Measurements from ENCODE around the gene POC1A.

POC1A gene

GRCh38 chr3:52094571-52095485 is 59.4 kb downstream of the POC1A start:
- no peak for DNase-seq
- no peak overlapping the region for H3K27ac Mint-ChIP-seq
- H3K36me3 Mint-ChIP-seq (ENCODE audit: low read depth), result peaks cover 10% of the 10 kb centered on the region
- H3K27me3 Mint-ChIP-seq (ENCODE audit: low read depth, poor library complexity), result peaks cover 3% of the 10 kb centered on the region
- H3K9me3 Mint-ChIP-seq, result no peaks in the 10 kb centered on the region
- TF ChIP-seq, protein P1, sequence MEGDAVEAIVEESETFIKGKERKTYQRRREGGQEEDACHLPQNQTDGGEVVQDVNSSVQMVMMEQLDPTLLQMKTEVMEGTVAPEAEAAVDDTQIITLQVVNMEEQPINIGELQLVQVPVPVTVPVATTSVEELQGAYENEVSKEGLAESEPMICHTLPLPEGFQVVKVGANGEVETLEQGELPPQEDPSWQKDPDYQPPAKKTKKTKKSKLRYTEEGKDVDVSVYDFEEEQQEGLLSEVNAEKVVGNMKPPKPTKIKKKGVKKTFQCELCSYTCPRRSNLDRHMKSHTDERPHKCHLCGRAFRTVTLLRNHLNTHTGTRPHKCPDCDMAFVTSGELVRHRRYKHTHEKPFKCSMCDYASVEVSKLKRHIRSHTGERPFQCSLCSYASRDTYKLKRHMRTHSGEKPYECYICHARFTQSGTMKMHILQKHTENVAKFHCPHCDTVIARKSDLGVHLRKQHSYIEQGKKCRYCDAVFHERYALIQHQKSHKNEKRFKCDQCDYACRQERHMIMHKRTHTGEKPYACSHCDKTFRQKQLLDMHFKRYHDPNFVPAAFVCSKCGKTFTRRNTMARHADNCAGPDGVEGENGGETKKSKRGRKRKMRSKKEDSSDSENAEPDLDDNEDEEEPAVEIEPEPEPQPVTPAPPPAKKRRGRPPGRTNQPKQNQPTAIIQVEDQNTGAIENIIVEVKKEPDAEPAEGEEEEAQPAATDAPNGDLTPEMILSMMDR (IDR thresholded peaks at IDR 0.05), result no peak
- no peak overlapping the region for H3K4me3 Mint-ChIP-seq
- peaks cover 31% of the 10 kb centered on the region for H3K4me1 Mint-ChIP-seq

GRCh38 chr3:52093756-52094545 is 60.3 kb downstream of the POC1A start:
- TF ChIP-seq, protein P1 (IDR thresholded peaks at IDR 0.05), result no peak
- H3K4me1 Mint-ChIP-seq, result peaks cover 40% of the 10 kb centered on the region
- H3K9me3 Mint-ChIP-seq, result no peaks in the 10 kb centered on the region
- H3K4me3 Mint-ChIP-seq, result no peak overlapping the region
- H3K27me3 Mint-ChIP-seq (ENCODE audit: low read depth, poor library complexity), result peaks cover 3% of the 10 kb centered on the region
- peaks cover 6% of the 10 kb centered on the region for H3K36me3 Mint-ChIP-seq (ENCODE audit: low read depth)
- DNase-seq, result no peak
- H3K27ac Mint-ChIP-seq, result peak overlapping the region; percentile 39

DNA sequence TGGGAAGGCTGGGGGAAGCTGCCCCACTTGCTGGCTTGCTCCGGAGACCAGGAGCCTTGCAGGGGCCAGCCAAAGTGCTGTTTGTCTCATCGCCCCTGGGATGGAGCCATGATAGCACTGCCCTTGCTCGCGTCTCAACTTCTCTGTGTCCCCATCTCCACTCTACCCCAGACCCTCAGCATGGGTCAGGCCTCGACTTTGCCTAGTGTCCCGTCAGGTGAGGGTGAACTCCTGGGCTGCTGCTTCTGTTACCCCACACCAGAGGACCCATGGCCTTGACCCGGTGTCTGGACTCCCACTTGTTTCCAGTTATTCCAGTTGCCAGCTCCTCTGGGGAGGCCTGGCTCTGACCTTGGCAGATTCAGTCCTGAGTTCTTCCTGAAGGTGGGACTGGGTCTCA is 61.3 kb downstream of the POC1A start:
- TF ChIP-seq, protein P1 (IDR thresholded peaks at IDR 0.05), result no peak
- no peak for DNase-seq
- peaks cover 6% of the 10 kb centered on the region for H3K27me3 Mint-ChIP-seq (ENCODE audit: low read depth, poor library complexity)
- H3K4me3 Mint-ChIP-seq, result no peak overlapping the region
- H3K9me3 Mint-ChIP-seq, result no peaks in the 10 kb centered on the region
- peak overlapping the region; percentile 11 for H3K27ac Mint-ChIP-seq
- peaks cover 6% of the 10 kb centered on the region for H3K36me3 Mint-ChIP-seq (ENCODE audit: low read depth)
- peaks cover 51% of the 10 kb centered on the region for H3K4me1 Mint-ChIP-seq

DNA sequence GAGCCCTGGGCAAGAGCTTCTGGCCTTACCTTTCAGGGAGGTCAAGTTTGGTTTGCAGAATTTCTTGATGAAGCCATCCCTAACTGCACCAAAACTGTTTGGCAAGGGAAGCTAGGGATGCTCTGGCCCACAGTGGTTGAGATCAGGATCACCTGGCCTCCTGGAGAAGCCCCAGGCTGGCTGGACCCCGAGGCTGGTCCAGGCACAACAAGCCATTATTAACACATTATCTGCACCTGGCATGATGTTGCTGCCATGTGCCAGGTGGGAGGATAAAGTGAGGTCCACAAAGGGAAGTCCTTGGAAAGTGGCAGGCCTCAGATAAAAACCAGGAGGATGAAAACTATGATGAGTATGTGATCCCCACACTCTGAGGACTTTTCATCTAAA is 62.0 kb downstream of the POC1A start:
- Mint-ChIP-seq H3K9me3 (no peaks in the 10 kb centered on the region), H3K4me1 (peaks cover 57% of the 10 kb centered on the region), H3K4me3 (no peak overlapping the region), H3K27ac (no peak overlapping the region), H3K36me3 (ENCODE audit: low read depth) (peaks cover 6% of the 10 kb centered on the region), H3K27me3 (ENCODE audit: low read depth, poor library complexity) (peaks cover 6% of the 10 kb centered on the region)
- DNase-seq, result no peak
- TF ChIP-seq, protein P1 (IDR thresholded peaks at IDR 0.05), result no peak

- H3K27ac Mint-ChIP-seq, result peak overlapping the region; percentile 97
- peaks cover 6% of the 10 kb centered on the region for H3K36me3 Mint-ChIP-seq (ENCODE audit: low read depth)
- TF ChIP-seq, protein P1 (IDR thresholded peaks at IDR 0.05), result no peak
- DNase-seq, result no peak
- H3K9me3 Mint-ChIP-seq, result no peaks in the 10 kb centered on the region
- H3K4me3 Mint-ChIP-seq, result no peak overlapping the region
- H3K4me1 Mint-ChIP-seq, result peaks cover 62% of the 10 kb centered on the region
- H3K27me3 Mint-ChIP-seq (ENCODE audit: low read depth, poor library complexity), result peaks cover 6% of the 10 kb centered on the region
These were observed 62.5 kb downstream of the POC1A start for GRCh38 chr3:52091586-52092270.

Data from nephron progenitor cell (in vitro differentiated cells).